Activated CD8-positive, alpha-beta memory T cell treated with anti-CD3 and anti-CD28 coated beads, Interleukin-2, amount 10 ng/mL, durations not matched to agents 7 days and 5 days (primary cell): ENCODE data around the gene PJA2. TPM values are rescaled to one million over a fixed set of nuclear protein-coding genes. Genes with fewer than 3 reads are reported as not detected.
A peak's percentile ranks its signal among the peaks of the same experiment; 100 is the strongest.

Experiments
- ATAC-seq: fragments of 150-1000 bp; cut with Tn5 transposase; one replicate; pipeline ENCODE4 v1.10.0; 2021; ENCODE audit warnings: moderate library complexity
- CTCF ChIA-PET: fragments of 350-600 bp; sonication (Branson Sonifier 250); formaldehyde crosslinking; loops from one replicate; lab custom pipeline; 2021; ENCODE audit warnings: antibody characterized with exemption; lab: Charles Lee
- DNase-seq: peaks from one replicate; pipeline ENCODE4 v3.0.0-alpha.2; 2020
- H3K27ac Mint-ChIP-seq: one replicate; pipeline ENCODE4 v1.8.0; 2021; ENCODE audit warnings: mild to moderate bottlenecking, mixed read lengths
- H3K27me3 Mint-ChIP-seq: one replicate; pipeline ENCODE4 v1.8.0; 2021; ENCODE audit warnings: mixed read lengths
- H3K36me3 Mint-ChIP-seq: one replicate; pipeline ENCODE4 v1.8.0; 2021; ENCODE audit warnings: mild to moderate bottlenecking, mixed read lengths
- H3K4me1 Mint-ChIP-seq: one replicate; pipeline ENCODE4 v1.8.0; 2021; ENCODE audit warnings: mixed read lengths
- H3K4me3 Mint-ChIP-seq: one replicate; pipeline ENCODE4 v1.8.0; 2021; ENCODE audit warnings: mild to moderate bottlenecking, moderate library complexity, mixed read lengths
- H3K9me3 Mint-ChIP-seq: one replicate; pipeline ENCODE4 v1.8.0; 2022; ENCODE audit warnings: low read depth, mixed read lengths
- total RNA-seq, 2 experiments: library from RNA; stranded (reverse); gene quantifications; one replicate each; pipeline ENCODE4 v1.2.3, GENCODE V29; 2021

PJA2 gene
- total RNA-seq, 2 experiments from 2014 or later: 49.1 to 54.2 TPM

DNA sequence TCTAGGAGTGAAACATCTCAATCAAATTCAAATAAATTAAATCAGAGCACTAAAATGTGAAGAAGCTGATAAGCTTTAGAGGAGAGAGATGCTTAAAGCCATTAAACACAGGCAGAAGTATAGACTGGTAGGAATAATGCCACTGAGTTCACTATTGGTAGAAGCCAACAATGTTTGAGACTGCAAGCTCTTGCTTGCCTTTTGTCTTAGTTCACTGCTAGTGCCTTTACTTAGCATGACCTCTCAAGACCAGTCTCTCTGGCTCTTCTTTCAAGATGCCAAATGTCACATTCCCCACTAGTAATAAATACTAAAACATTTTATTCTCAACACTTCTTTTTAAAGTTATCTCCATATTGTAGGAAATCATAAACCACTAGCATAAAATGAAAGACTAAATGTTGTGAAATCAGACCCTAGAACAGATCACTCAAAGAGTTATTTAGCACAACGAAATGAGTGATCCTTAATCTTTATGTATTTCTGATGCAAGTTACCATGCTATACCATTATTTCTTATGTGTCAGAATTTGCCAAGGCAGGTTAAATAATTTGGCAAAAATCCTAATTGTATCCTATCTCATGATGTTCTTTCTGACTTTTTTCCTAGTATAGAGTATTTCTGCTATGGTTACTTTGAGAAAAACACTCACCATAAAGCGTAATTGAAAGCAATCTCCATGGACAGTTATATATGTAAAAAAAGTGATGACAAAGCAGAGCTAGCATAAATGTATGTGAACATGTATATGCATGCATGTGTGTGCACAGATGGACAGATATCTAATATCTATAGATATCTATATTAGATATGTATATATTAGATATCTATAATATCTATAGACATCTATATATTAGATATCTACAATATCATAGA, 57.5 kb downstream of the PJA2 start:
- ATAC-seq: peak; percentile 53
- H3K4me1 Mint-ChIP-seq: no peaks in the 10 kb centered on the region

DNA sequence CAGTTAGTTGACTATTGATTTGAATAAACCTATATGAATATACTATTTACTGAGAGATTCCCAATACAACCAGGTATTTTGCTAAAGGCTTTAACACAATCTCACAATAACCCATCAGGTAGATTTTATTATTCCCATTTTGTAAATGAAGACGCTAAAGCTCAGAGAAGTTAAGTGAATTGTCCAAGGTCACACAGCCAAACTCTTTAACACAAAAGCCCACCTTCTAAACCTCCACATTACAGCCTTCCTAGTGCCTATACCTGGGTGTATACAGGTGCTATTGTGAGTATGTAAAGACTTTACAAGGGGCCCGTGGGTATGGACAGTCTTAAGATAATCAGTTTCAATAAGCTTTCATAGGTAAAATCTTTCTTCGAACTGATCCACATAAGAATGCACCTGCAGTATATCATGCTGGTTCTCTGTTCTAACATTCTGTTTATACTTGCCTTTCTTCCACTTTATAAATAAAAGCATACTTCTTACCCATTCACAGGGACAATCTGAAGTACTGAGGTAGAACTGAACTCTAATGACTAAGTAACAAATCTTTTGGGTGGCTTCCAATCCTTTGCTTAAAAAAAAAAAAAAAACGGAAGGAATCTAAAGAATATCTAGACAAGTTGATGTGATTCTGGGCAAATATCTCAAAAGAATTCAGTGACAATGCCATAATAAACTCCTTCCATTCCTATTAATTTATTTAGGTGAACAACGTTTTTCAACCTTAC, 59.1 kb downstream of the PJA2 start:
- no peak for DNase-seq
- Mint-ChIP-seq H3K4me3 (no peak overlapping the region), H3K4me1 (no peaks in the 10 kb centered on the region), H3K36me3 (peaks cover 20% of the 10 kb centered on the region), H3K27ac (no peak overlapping the region), H3K9me3 (no peaks in the 10 kb centered on the region), H3K27me3 (no peaks in the 10 kb centered on the region)
- no peak for ATAC-seq
- CTCF ChIA-PET: no interaction called here

More for the DNA sequence above, 57.5 kb downstream of the PJA2 start:
- no peaks in the 10 kb centered on the region for H3K27me3 Mint-ChIP-seq
- CTCF ChIA-PET: no interaction called here
- H3K27ac Mint-ChIP-seq: peak overlapping the region; percentile 15
- DNase-seq: no peak
- no peak overlapping the region for H3K4me3 Mint-ChIP-seq
- H3K9me3 Mint-ChIP-seq: no peaks in the 10 kb centered on the region
- peaks cover 20% of the 10 kb centered on the region for H3K36me3 Mint-ChIP-seq

DNA sequence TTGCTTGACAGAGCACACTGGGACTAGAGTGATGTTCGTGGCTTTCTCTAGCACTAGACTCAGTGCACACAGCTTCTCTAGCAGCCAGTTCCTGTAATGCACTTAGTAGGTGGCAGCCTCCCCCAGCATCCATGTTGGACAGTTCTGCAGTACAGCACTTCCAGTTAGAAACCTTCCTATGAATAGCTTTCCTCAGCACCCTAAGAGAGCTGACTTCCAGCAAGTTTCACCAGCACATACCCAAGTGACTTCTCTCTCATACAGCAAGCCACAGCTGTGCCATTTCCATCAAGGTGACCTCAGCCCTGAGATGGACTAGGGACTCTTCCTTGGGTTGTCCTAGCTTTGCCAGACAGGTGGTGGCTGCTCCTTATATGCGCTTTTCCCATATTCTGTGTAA, 60.4 kb downstream of the PJA2 start:
- no peak overlapping the region for H3K27ac Mint-ChIP-seq
- CTCF ChIA-PET: no interaction called here

GRCh38 chr5:109347252-109347888, 62.4 kb downstream of the PJA2 start:
- no peaks in the 10 kb centered on the region for H3K27me3 Mint-ChIP-seq
- no peaks in the 10 kb centered on the region for H3K4me1 Mint-ChIP-seq
- peaks cover 24% of the 10 kb centered on the region for H3K36me3 Mint-ChIP-seq
- ATAC-seq (no peak), DNase-seq (no peak)
- no peaks in the 10 kb centered on the region for H3K9me3 Mint-ChIP-seq
- CTCF ChIA-PET: no interaction called here
- no peak overlapping the region for H3K4me3 Mint-ChIP-seq
- no peak overlapping the region for H3K27ac Mint-ChIP-seq

More for the DNA sequence above, 60.4 kb downstream of the PJA2 start:
- ATAC-seq (no peak), DNase-seq (no peak)
- Mint-ChIP-seq H3K4me1 (no peaks in the 10 kb centered on the region), H3K36me3 (peaks cover 21% of the 10 kb centered on the region), H3K9me3 (no peaks in the 10 kb centered on the region), H3K27me3 (no peaks in the 10 kb centered on the region), H3K4me3 (no peak overlapping the region)

DNA sequence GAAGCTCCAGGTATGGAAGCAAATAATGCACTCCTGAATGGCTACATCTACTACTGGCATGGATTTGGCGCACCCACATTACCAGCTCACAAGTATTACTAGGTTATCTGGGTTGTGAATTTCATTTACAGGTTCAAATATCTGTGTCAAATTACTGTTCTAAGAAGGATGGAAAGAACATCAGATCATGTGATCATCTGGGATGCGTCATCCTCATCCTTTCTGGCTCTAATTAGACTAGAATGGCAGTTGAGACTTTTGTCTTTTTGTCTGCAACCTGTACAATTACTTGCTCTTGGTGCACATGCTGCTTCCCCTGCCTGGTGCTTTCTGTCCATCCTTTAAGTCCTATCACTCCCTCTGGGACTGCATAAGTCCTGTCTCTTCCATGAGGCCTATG, 64.1 kb downstream of the PJA2 start:
- Mint-ChIP-seq H3K27ac (no peak overlapping the region), H3K36me3 (peaks cover 23% of the 10 kb centered on the region), H3K4me3 (no peak overlapping the region), H3K27me3 (no peaks in the 10 kb centered on the region), H3K9me3 (no peaks in the 10 kb centered on the region), H3K4me1 (no peaks in the 10 kb centered on the region)
- CTCF ChIA-PET: no interaction called here
- ATAC-seq (no peak), DNase-seq (no peak)

DNA sequence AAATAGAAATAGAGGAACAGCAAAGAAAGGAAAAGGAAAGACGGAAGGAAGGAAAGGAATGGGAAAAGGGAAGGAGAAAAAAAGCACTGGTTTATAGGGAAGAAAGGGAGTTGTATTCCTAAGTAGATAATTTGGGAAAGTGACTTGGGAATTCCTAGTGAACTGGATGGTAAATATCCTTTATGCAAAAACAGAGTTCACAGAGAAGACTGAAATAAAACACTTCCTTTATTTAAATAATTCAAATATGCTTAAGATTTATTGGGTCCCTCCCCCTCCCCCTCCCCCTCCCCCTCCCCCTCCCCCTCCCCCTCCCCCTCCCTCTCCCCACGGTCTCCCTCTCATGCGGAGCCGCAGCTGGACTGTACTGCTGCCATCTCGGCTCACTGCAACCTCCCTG, 69.4 kb downstream of the PJA2 start:
- CTCF ChIA-PET: no interaction called here

DNA sequence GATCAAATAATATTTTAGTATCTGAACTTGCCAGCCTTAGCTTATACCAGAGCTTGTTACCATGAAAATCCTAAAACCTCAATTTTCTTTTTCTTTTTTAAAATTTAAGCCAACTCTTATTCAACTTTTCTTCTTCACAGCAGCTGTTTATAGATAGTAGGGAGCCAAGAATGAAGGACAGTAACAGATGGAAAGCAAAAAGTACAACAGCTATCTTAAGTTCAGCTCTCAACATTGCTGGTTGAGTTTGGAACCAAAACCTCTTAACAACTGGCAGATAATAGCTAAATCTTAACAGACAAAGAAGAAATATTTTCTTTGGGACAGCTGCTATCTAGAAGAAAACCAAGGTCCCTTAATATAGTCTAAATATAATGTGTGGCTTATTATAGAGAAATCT, 74.7 kb downstream of the PJA2 start:
- CTCF ChIA-PET: no interaction called here
- ATAC-seq (no peak), DNase-seq (no peak)
- Mint-ChIP-seq H3K4me3 (no peak overlapping the region), H3K27me3 (no peaks in the 10 kb centered on the region), H3K27ac (no peak overlapping the region), H3K4me1 (no peaks in the 10 kb centered on the region), H3K9me3 (peaks cover under 1% of the 10 kb centered on the region), H3K36me3 (peaks cover 15% of the 10 kb centered on the region)

More for the DNA sequence above, 69.4 kb downstream of the PJA2 start:
- no peak overlapping the region for H3K4me3 Mint-ChIP-seq
- H3K27ac Mint-ChIP-seq: peak overlapping the region; percentile 11
- no peak for DNase-seq
- peaks cover 25% of the 10 kb centered on the region for H3K36me3 Mint-ChIP-seq
- no peaks in the 10 kb centered on the region for H3K4me1 Mint-ChIP-seq
- H3K9me3 Mint-ChIP-seq: peaks cover 2% of the 10 kb centered on the region
- ATAC-seq: no peak
- H3K27me3 Mint-ChIP-seq: no peaks in the 10 kb centered on the region

GRCh38 chr5:109334056-109334455, 75.7 kb downstream of the PJA2 start:
- H3K4me3 Mint-ChIP-seq: no peak overlapping the region
- H3K27me3 Mint-ChIP-seq: no peaks in the 10 kb centered on the region
- H3K36me3 Mint-ChIP-seq: peaks cover 14% of the 10 kb centered on the region
- no peaks in the 10 kb centered on the region for H3K9me3 Mint-ChIP-seq
- no peak overlapping the region for H3K27ac Mint-ChIP-seq
- no peak for DNase-seq
- CTCF ChIA-PET: no interaction called here
- ATAC-seq: no peak
- H3K4me1 Mint-ChIP-seq: no peaks in the 10 kb centered on the region

DNA sequence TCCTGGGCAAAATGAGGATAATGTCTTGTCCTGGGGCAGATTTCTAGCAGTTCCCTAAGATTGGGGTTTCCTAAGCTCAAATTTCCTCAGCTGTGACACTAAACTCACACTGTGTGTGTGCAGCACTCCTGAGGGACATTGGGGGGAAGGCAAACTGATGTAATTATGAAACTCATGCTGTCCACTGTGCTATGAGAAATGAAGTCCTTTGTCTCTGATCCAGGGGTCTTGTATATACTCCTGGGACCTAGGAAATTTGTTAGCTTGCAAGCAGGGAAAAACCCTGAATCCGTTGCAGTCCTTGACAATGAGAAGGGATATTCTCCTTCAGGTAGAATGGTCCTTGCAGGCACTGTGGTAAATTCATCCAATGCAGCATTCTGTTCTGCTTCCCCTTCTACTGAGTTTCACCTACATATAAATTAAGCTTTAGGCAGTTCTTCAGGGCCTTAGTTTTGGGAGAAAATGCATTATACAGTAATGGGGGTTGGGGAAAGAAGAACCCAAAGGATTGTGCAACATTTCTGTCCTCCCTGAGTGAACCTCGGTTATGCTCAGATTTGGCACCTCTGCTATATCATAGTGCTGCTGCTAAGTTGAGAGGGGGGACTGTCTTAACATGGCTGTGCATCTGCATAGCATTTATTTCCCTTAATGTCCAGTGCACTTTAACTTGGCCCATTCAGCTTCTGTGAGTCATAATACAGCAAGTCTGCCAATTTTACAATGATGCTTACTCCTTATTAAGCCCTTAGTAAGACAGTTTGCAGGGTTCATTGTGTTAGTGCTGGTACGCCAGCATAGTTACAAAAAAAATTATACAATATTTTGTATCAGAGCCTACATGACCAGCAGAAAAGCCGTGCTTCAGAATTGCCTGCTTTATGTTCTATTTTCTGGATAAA, 80.2 kb downstream of the PJA2 start:
- H3K9me3 Mint-ChIP-seq: no peaks in the 10 kb centered on the region
- H3K27ac Mint-ChIP-seq: no peak overlapping the region
- no peak overlapping the region for H3K4me3 Mint-ChIP-seq
- CTCF ChIA-PET: interaction anchor here (0.6 kb wide), 1 partner anchor 254 kb away, joined by 3 read pairs; no protein-coding TSS in a partner anchor
- no peak for DNase-seq
- no peak for ATAC-seq
- H3K36me3 Mint-ChIP-seq: no peaks in the 10 kb centered on the region
- H3K27me3 Mint-ChIP-seq: no peaks in the 10 kb centered on the region
- H3K4me1 Mint-ChIP-seq: no peaks in the 10 kb centered on the region

DNA sequence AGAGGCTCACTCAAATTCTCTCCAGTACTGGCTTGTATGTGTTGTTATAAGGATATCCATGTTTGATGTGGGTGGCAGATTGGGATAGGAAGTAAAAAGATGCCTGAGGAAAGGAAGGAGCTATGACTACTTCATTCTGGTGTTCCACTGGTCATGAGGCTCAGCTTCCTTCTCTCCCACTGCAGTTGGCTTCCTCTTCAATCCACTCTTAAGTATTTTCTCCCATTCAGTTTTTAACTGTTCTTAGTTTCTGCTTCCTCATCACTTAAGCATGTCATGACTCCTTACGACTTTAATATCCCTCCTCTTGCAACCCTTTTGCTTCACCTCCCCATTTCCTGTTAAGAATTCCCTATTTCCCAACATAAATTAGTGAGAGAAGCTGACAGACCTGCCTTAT, 81.1 kb downstream of the PJA2 start:
- no peaks in the 10 kb centered on the region for H3K9me3 Mint-ChIP-seq
- H3K27me3 Mint-ChIP-seq: no peaks in the 10 kb centered on the region
- no peak overlapping the region for H3K27ac Mint-ChIP-seq
- H3K4me1 Mint-ChIP-seq: no peaks in the 10 kb centered on the region
- DNase-seq (no peak), ATAC-seq (no peak)
- no peak overlapping the region for H3K4me3 Mint-ChIP-seq
- CTCF ChIA-PET: no interaction called here
- no peaks in the 10 kb centered on the region for H3K36me3 Mint-ChIP-seq

DNA sequence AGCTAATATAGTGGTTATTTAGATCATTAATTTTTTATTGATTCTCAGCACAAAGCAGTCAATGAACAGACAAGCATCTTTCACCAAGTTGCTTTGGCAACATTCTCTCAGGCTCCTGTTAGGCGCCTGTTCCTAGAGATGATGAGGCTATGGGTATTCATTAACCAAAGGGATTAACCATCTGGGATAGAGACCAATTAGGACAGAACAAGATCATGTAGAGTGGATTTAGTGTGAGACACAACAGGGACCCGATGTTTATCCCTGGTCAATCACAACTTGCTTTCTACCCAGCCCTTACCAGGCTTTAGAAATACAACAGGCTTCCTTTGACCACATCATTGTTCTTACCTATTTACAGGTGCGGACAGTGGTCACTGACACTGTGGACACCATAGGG, 82.2 kb downstream of the PJA2 start:
- DNase-seq (no peak), ATAC-seq (no peak)
- H3K4me1 Mint-ChIP-seq: no peaks in the 10 kb centered on the region
- CTCF ChIA-PET: no interaction called here
- no peaks in the 10 kb centered on the region for H3K36me3 Mint-ChIP-seq
- H3K27ac Mint-ChIP-seq: no peak overlapping the region
- H3K9me3 Mint-ChIP-seq: no peaks in the 10 kb centered on the region
- H3K27me3 Mint-ChIP-seq: no peaks in the 10 kb centered on the region
- H3K4me3 Mint-ChIP-seq: no peak overlapping the region

DNA sequence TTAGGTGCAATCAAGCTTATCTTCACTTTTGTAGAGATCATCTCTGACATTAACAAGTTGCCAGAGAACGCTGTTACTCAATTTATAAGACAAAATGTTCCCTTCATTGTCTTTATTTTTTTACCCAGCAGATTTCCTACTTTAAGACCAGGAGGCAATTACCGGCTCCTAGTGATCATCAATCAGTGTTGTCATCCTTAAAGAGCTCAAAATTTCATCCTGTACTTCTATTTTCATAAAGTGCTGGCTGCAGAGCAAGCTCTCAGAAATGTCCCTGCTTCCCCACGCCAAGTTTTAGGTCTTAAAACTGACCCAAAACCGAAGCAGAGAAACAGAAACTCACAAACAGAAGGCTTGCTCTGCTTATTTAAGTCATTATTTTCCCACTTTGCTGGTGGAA, 82.9 kb downstream of the PJA2 start:
- CTCF ChIA-PET: no interaction called here
- H3K4me1 Mint-ChIP-seq: no peaks in the 10 kb centered on the region
- H3K27me3 Mint-ChIP-seq: no peaks in the 10 kb centered on the region
- no peak for ATAC-seq
- H3K36me3 Mint-ChIP-seq: no peaks in the 10 kb centered on the region
- H3K4me3 Mint-ChIP-seq: no peak overlapping the region
- no peaks in the 10 kb centered on the region for H3K9me3 Mint-ChIP-seq
- H3K27ac Mint-ChIP-seq: no peak overlapping the region
- no peak for DNase-seq

GRCh38 chr5:109325456-109325855, 84.3 kb downstream of the PJA2 start:
- Mint-ChIP-seq H3K4me3 (no peak overlapping the region), H3K4me1 (no peaks in the 10 kb centered on the region), H3K9me3 (no peaks in the 10 kb centered on the region), H3K27ac (no peak overlapping the region), H3K36me3 (no peaks in the 10 kb centered on the region), H3K27me3 (no peaks in the 10 kb centered on the region)
- no peak for ATAC-seq
- no peak for DNase-seq
- CTCF ChIA-PET: no interaction called here
